SK-N-MC (cell line): ENCODE results near the gene CD244.

Source experiments
- DNase-seq: peaks from one replicate; pipeline ENCODE4 v3.0.0-alpha.2; 2011; ENCODE audit warnings: low read depth, low spot score
- H3K27ac ChIP-seq: fragments of 200-600 bp; sonication (generic); 2 replicates; pipeline ENCODE4 v1.5.1; 2016; ENCODE audit warnings: mixed run types
- H3K36me3 ChIP-seq: fragments of 200-600 bp; sonication (generic); 2 replicates; pipeline ENCODE4 v1.6.1; 2017; ENCODE audit warnings: antibody characterized with exemption, low read length, mixed read lengths; ENCODE audit not compliant: insufficient read depth
- H3K4me3 ChIP-seq: fragments of 200-600 bp; sonication (generic); 2 replicates; pipeline ENCODE4 v1.5.1; 2016
- H3K9ac ChIP-seq: fragments of 200-600 bp; sonication (generic); 2 replicates; pipeline ENCODE4 v1.8.0; 2017; ENCODE audit warnings: mixed run types, mixed read lengths; ENCODE audit not compliant: insufficient read length
- H3K9me3 ChIP-seq: fragments of 200-600 bp; sonication (generic); 2 replicates; pipeline ENCODE4 v1.6.1; 2017; ENCODE audit warnings: low read depth, mild to moderate bottlenecking, antibody characterized with exemption, low read length, moderate library complexity, mixed read lengths
- EZH2 ChIP-seq: fragments of 200-600 bp; sonication (generic); IDR thresholded peaks from one replicate; pipeline ENCODE4 v1.6.1; 2017; ENCODE audit warnings: antibody characterized with exemption
- FOXP2 ChIP-seq: optimal IDR thresholded peaks from 2 replicates; pipeline ENCODE3; 2011; ENCODE audit warnings: mild to moderate bottlenecking, moderate library complexity; ENCODE audit not compliant: insufficient read depth; ENCODE audit errors: extremely low read length, control extremely low read depth
- POLR2AphosphoS5 ChIP-seq: IDR thresholded peaks from 2 replicates; pipeline ENCODE4 v1.6.1; 2012; ENCODE audit warnings: mild to moderate bottlenecking, low read depth, low read length, borderline replicate concordance

The CD244 gene

GRCh38 chr1:160866695-160867260 is 4.1 kb upstream of the CD244 start:
- no peak overlapping the region for H3K4me3 ChIP-seq
- no peak overlapping the region for H3K27ac ChIP-seq
- no peak overlapping the region for H3K9ac ChIP-seq
- DNase-seq: no peak
- TF ChIP-seq EZH2: no peak
- no peak for TF ChIP-seq POLR2AphosphoS5
- TF ChIP-seq FOXP2: no peak
- no peaks in the 10 kb centered on the region for H3K9me3 ChIP-seq
- H3K36me3 ChIP-seq: no peaks in the 10 kb centered on the region

- H3K27ac ChIP-seq: no peak overlapping the region
- H3K36me3 ChIP-seq: no peaks in the 10 kb centered on the region
- H3K4me3 ChIP-seq: no peak overlapping the region
- H3K9ac ChIP-seq: no peak overlapping the region
- H3K9me3 ChIP-seq: no peaks in the 10 kb centered on the region
- TF ChIP-seq POLR2AphosphoS5 (no peak), EZH2 (no peak), FOXP2 (no peak)
- no peak for DNase-seq
Measured at GRCh38 chr1:160866001-160866694, 3.5 kb upstream of the CD244 start.

GRCh38 chr1:160865337-160865736 is 2.6 kb upstream of the CD244 start:
- no peaks in the 10 kb centered on the region for H3K36me3 ChIP-seq

GRCh38 chr1:160864173-160864572 is 1.5 kb upstream of the CD244 start:
- no peak overlapping the region for H3K4me3 ChIP-seq
- no peaks in the 10 kb centered on the region for H3K36me3 ChIP-seq
- DNase-seq: no peak
- H3K27ac ChIP-seq: no peak overlapping the region
- TF ChIP-seq EZH2 (no peak), POLR2AphosphoS5 (no peak), FOXP2 (no peak)
- H3K9me3 ChIP-seq: no peaks in the 10 kb centered on the region
- no peak overlapping the region for H3K9ac ChIP-seq

More at GRCh38 chr1:160865337-160865736, 2.6 kb upstream of the CD244 start:
- TF ChIP-seq FOXP2: no peak
- TF ChIP-seq POLR2AphosphoS5: no peak
- no peak for TF ChIP-seq EZH2
- no peak for DNase-seq
- Histone ChIP-seq H3K9me3 (no peaks in the 10 kb centered on the region), H3K27ac (no peak overlapping the region), H3K9ac (no peak overlapping the region), H3K4me3 (no peak overlapping the region)

GRCh38 chr1:160863774-160864131 is 1.1 kb upstream of the CD244 start:
- H3K27ac ChIP-seq: no peak overlapping the region
- no peak for TF ChIP-seq POLR2AphosphoS5
- TF ChIP-seq EZH2: no peak
- TF ChIP-seq FOXP2: no peak
- H3K9me3 ChIP-seq: no peaks in the 10 kb centered on the region
- H3K36me3 ChIP-seq: no peaks in the 10 kb centered on the region
- H3K9ac ChIP-seq: no peak overlapping the region
- no peak overlapping the region for H3K4me3 ChIP-seq
- no peak for DNase-seq

- TF ChIP-seq EZH2: no peak
- TF ChIP-seq POLR2AphosphoS5: no peak
- TF ChIP-seq FOXP2: no peak
- no peak overlapping the region for H3K27ac ChIP-seq
- no peaks in the 10 kb centered on the region for H3K9me3 ChIP-seq
- no peak overlapping the region for H3K4me3 ChIP-seq
- H3K9ac ChIP-seq: no peak overlapping the region
- H3K36me3 ChIP-seq: no peaks in the 10 kb centered on the region
- DNase-seq: no peak
Measured at GRCh38 chr1:160863061-160863773, 530 bp upstream of the CD244 start.

- Histone ChIP-seq H3K9ac (no peak overlapping the region), H3K36me3 (no peaks in the 10 kb centered on the region), H3K4me3 (no peak overlapping the region), H3K9me3 (no peaks in the 10 kb centered on the region), H3K27ac (no peak overlapping the region)
- TF ChIP-seq EZH2: no peak
- TF ChIP-seq FOXP2: no peak
- TF ChIP-seq POLR2AphosphoS5: no peak
- no peak for DNase-seq
Measured at GRCh38 chr1:160860840-160861505, 1.7 kb downstream of the CD244 start.

- Histone ChIP-seq H3K36me3 (no peaks in the 10 kb centered on the region), H3K9me3 (no peaks in the 10 kb centered on the region), H3K9ac (no peak overlapping the region), H3K27ac (no peak overlapping the region), H3K4me3 (no peak overlapping the region)
- TF ChIP-seq EZH2 (no peak), POLR2AphosphoS5 (no peak), FOXP2 (no peak)
- no peak for DNase-seq
Measured at GRCh38 chr1:160859166-160859565, 3.5 kb downstream of the CD244 start.
